Activated CD4-positive, alpha-beta T cell treated with anti-CD3 and anti-CD28 coated beads, Interleukin-2, amount 10 ng/mL, durations not matched to agents 7 days and 5 days (primary cell): ENCODE results near the gene VAMP5. TPM values are rescaled to one million over a fixed set of nuclear protein-coding genes. Genes with fewer than 3 reads are reported as not detected.
A peak's percentile ranks its signal among the peaks of the same experiment; 100 is the strongest.

Experiments
- CTCF ChIA-PET: fragments of 350-600 bp; sonication (Branson Sonifier 250); formaldehyde crosslinking; loops from one replicate; lab custom pipeline; 2021; ENCODE audit warnings: antibody characterized with exemption; lab: Charles Lee
- POLR2A ChIA-PET: fragments of 350-600 bp; sonication (Branson Sonifier 250); formaldehyde crosslinking; loops from one replicate; lab custom pipeline; 2021; ENCODE audit warnings: antibody characterized with exemption; lab: Charles Lee
- DNase-seq: peaks from one replicate; pipeline ENCODE4 v3.0.0-alpha.2; 2020
- H3K27ac Mint-ChIP-seq: one replicate; pipeline ENCODE4 v1.8.0; 2021; ENCODE audit warnings: mild to moderate bottlenecking, moderate library complexity, mixed read lengths
- H3K27me3 Mint-ChIP-seq: one replicate; pipeline ENCODE4 v1.8.0; 2021; ENCODE audit warnings: mixed read lengths
- H3K36me3 Mint-ChIP-seq: one replicate; pipeline ENCODE4 v1.8.0; 2021; ENCODE audit warnings: low read depth, mixed read lengths
- H3K4me1 Mint-ChIP-seq: one replicate; pipeline ENCODE4 v1.8.0; 2021; ENCODE audit warnings: mixed read lengths
- H3K4me3 Mint-ChIP-seq: one replicate; pipeline ENCODE4 v1.8.0; 2021; ENCODE audit warnings: mild to moderate bottlenecking, moderate library complexity, mixed read lengths
- H3K9me3 Mint-ChIP-seq: one replicate; pipeline ENCODE4 v1.8.0; 2021; ENCODE audit warnings: mixed read lengths
- total RNA-seq, 2 experiments: library from RNA; stranded (reverse); gene quantifications; one replicate each; pipeline ENCODE4 v1.2.3, GENCODE V29; 2021

VAMP5 gene
- total RNA-seq, 2 experiments from 2014 or later = 61.5 to 67.4 TPM

DNA sequence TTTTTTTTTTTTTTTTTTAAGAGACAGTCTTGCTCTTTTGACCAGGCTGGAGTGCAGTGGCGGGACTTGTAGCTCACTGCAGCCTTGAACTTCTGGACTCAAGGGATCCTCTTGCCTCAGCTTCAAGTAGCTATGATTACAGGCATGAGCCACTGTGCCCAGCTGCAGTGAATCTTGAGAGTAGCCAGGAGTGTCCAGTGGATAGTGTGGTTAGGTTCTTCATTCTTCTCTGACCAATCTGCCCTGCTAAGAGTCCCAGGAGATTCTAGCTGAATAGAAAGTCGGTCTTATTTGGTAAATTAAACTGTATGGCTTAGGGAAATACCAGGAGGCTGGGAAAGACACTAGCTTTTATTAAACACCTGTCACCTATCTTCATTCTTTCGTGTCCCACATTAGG, 47.1 kb downstream of the VAMP5 start:
- H3K9me3 Mint-ChIP-seq = no peaks in the 10 kb centered on the region
- H3K4me3 Mint-ChIP-seq = no peak overlapping the region
- no peak for DNase-seq
- ChIA-PET POLR2A (no interaction called here), CTCF (interaction anchor here (0.9 to 2.3 kb wide), 4 partner anchors 10 to 183 kb away, joined by 3 to 6 read pairs (median 4); no protein-coding TSS in a partner anchor)
- H3K27ac Mint-ChIP-seq = no peak overlapping the region
- peaks cover 15% of the 10 kb centered on the region for H3K4me1 Mint-ChIP-seq
- peaks cover 65% of the 10 kb centered on the region for H3K36me3 Mint-ChIP-seq
- H3K27me3 Mint-ChIP-seq = no peaks in the 10 kb centered on the region

DNA sequence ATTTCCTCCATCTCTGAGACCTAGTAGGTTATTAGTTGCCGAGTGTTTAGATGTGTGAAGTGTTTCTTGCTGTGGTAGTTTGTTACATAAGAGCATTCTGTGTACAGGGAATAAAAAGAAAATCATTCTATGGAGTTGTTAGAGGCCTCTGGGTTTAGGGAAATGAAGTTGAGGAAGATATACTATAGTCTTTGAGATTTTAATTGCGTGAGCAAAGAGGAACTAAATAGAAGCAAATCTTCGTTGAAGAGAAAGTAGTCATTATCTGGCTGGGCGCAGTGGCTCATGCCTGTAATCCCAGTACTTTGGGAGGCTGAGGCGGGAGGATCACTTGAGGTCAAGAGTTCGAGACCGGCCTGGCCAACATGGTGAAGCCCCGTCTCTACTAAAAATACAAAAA, 50.8 kb downstream of the VAMP5 start:
- CTCF ChIA-PET = interaction anchor here (1.0 to 4.6 kb wide), 4 partner anchors 14 to 179 kb away, joined by 3 to 56 read pairs (median 4); no protein-coding TSS in a partner anchor
- POLR2A ChIA-PET = no interaction called here
- DNase-seq = no peak
- no peaks in the 10 kb centered on the region for H3K9me3 Mint-ChIP-seq
- no peak overlapping the region for H3K27ac Mint-ChIP-seq
- H3K36me3 Mint-ChIP-seq = peaks cover 69% of the 10 kb centered on the region
- H3K4me3 Mint-ChIP-seq = no peak overlapping the region
- H3K27me3 Mint-ChIP-seq = no peaks in the 10 kb centered on the region
- peaks cover 8% of the 10 kb centered on the region for H3K4me1 Mint-ChIP-seq

DNA sequence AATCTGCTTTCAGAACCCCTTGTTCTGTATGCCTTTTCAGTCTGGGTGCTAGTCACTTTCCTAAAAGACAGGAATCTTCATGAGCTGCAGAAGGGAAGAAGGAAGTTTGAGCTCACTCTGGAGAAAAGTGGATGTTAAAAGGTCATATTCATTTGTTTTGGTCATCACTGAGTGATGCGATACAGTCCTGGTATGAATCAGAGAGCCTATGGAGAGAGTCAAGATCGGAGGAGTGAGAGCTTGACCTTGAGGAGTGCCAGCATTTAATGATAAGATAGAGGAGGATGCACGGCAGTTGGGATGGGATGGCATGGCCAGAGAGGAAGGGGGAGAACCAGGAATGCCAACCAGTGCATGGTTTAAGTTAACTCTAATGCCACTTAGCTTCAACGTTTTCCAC, 51.4 kb downstream of the VAMP5 start:
- CTCF ChIA-PET = interaction anchor here (0.6 to 4.6 kb wide), 7 partner anchors 8 to 93 kb away, joined by 3 to 56 read pairs (median 4); no protein-coding TSS in a partner anchor
- no peaks in the 10 kb centered on the region for H3K9me3 Mint-ChIP-seq
- H3K36me3 Mint-ChIP-seq = peaks cover 64% of the 10 kb centered on the region
- H3K27ac Mint-ChIP-seq = no peak overlapping the region
- H3K4me1 Mint-ChIP-seq = peaks cover 9% of the 10 kb centered on the region
- H3K4me3 Mint-ChIP-seq = no peak overlapping the region
- DNase-seq = no peak
- no peaks in the 10 kb centered on the region for H3K27me3 Mint-ChIP-seq
- POLR2A ChIA-PET = no interaction called here

DNA sequence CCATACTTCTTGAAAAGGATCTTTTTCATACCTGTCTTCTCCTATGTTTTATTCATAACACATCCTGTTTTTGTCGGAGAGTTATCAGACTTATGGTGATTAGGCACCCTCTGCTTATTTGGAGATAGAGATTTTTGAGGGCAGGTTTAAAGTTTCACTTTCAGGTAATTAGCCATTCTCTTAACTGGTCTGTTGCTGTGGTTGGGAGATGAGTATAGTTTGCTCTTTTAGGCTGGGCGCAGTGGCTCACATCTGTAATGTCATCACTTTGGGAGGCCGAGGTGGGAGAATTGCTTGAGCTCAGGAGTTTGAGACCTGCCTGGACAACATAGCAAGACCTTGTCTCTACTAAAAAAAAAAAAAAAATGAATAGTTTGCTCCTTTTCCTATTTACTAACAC, 58.5 kb downstream of the VAMP5 start:
- no peak for DNase-seq
- ChIA-PET POLR2A (interaction anchor here (0.6 kb wide), 1 partner anchor 399 kb away, joined by 3 read pairs; no protein-coding TSS in a partner anchor), CTCF (interaction anchor here (0.8 to 1.3 kb wide), 2 partner anchors 19 to 22 kb away, joined by 3 to 7 read pairs; no protein-coding TSS in a partner anchor)
- Mint-ChIP-seq H3K27me3 (no peaks in the 10 kb centered on the region), H3K9me3 (no peaks in the 10 kb centered on the region), H3K27ac (peak overlapping the region; percentile 42), H3K4me1 (peaks cover 20% of the 10 kb centered on the region), H3K4me3 (no peak overlapping the region), H3K36me3 (peaks cover 53% of the 10 kb centered on the region)

Other genes starting within 250 kb of the VAMP5 start
- gene RETSAT, start 229.9 kb upstream of the VAMP5 start, total RNA-seq = 10 to 100 TPM; 24.7 to 24.9 TPM
- 10 to 100 TPM; 19.4 to 22.1 TPM for gene ELMOD3, start 229.7 kb upstream of the VAMP5 start, total RNA-seq
- gene CAPG, start 174.1 kb upstream of the VAMP5 start, total RNA-seq = 100 to 1,000 TPM; 299 to 387 TPM
- under 1 TPM; 0.10 to 0.77 TPM for gene SH2D6, start 165.7 kb upstream of the VAMP5 start, total RNA-seq
- gene MAT2A, start 45.3 kb upstream of the VAMP5 start, total RNA-seq = 100 to 1,000 TPM; 263 to 269 TPM
- gene GGCX, start 22.9 kb upstream of the VAMP5 start, total RNA-seq = 10 to 100 TPM; 20.8 to 22.8 TPM
- 100 to 1,000 TPM; 131 to 149 TPM for gene VAMP8, start 6.8 kb upstream of the VAMP5 start, total RNA-seq
- gene RNF181, start 11.3 kb downstream of the VAMP5 start, total RNA-seq = 100 to 1,000 TPM in 1 of 2 experiments, 10 to 100 TPM in 1; 89.7 to 106 TPM
- 1 to 10 TPM; 1.5 to 1.7 TPM for gene TMEM150A, start 18.3 kb downstream of the VAMP5 start, total RNA-seq
- gene C2orf68, start 27.6 kb downstream of the VAMP5 start, total RNA-seq = 10 to 100 TPM; 46.1 to 55.3 TPM
- gene USP39, start 31.8 kb downstream of the VAMP5 start, total RNA-seq = 10 to 100 TPM; 71.9 to 77.0 TPM
- gene SFTPB, start 83.8 kb downstream of the VAMP5 start, total RNA-seq = not detected
- gene GNLY, start 109.9 kb downstream of the VAMP5 start, total RNA-seq = 10 to 100 TPM; 72.9 to 75.5 TPM
- under 1 TPM; 0.10 to 0.12 TPM for gene ATOH8, start 169.6 kb downstream of the VAMP5 start, total RNA-seq